ENCODE results near the gene BUD31. TPM values are rescaled to one million over a fixed set of nuclear protein-coding genes. Genes with fewer than 3 reads are reported as not detected.

BUD31 gene
- total and polyA plus RNA-seq, 2 of the 13 experiments (the other 11 are each of a cell fraction or from before 2014, with no cell fraction given) = 35.1 to 79.1 TPM

- TF ChIP-seq ARID5B (CRISPR knock-in tag; IDR thresholded peaks at IDR 0.05) (peak; percentile 79), KLF16 (CRISPR knock-in tag; IDR thresholded peaks at IDR 0.05) (peak in 1 of 2 experiments; percentile 77; a peak in 2 of 4 replicates), MXI1 (IDR thresholded peaks at IDR 0.05; ENCODE audit: borderline replicate concordance, low read depth, low read length) (peak; percentile 80; the same call in 1 of the 3 replicates), FIP1L1 (IDR thresholded peaks at IDR 0.05; ENCODE audit: borderline replicate concordance, insufficient read depth, low read depth, low read length) (no peak), RXRA (CRISPR knock-in tag; IDR thresholded peaks at IDR 0.05) (peak; percentile 99), SMYD3 (CRISPR knock-in tag; IDR thresholded peaks at IDR 0.05) (no peak), RXRB (CRISPR knock-in tag; IDR thresholded peaks at IDR 0.05; ENCODE audit: borderline replicate concordance) (peak; percentile 99), POGK (CRISPR knock-in tag; conservative IDR thresholded peaks at IDR 0.05) (0 out of 2 replicates have a peak, but pooled peaks have one; percentile 47), SP1 (IDR thresholded peaks at IDR 0.05) (no peak), SP1 (CRISPR knock-in tag; IDR thresholded peaks at IDR 0.05) (no peak), GATAD1 (CRISPR knock-in tag; IDR thresholded peaks at IDR 0.05) (peak; percentile 45; the same call in 1 of the 2 replicates), CBX1 (IDR thresholded peaks at IDR 0.05; ENCODE audit: low read depth) (no peak), ATF7 (IDR thresholded peaks at IDR 0.05) (peak; percentile 72), ATF7 (CRISPR knock-in tag; IDR thresholded peaks at IDR 0.05) (peak; percentile 43), EEA1 (CRISPR knock-in tag; IDR thresholded peaks at IDR 0.05; ENCODE audit: borderline replicate concordance) (no peak), ZNF772 (CRISPR knock-in tag; IDR thresholded peaks at IDR 0.05) (peak; percentile 44; the same call in 1 of the 2 replicates), ZNF329 (CRISPR knock-in tag; IDR thresholded peaks at IDR 0.05; ENCODE audit: low read depth) (no peak), BHLHE40 (IDR thresholded peaks at IDR 0.05; ENCODE audit: low read length) (no peak), REL (CRISPR knock-in tag; conservative IDR thresholded peaks at IDR 0.05) (no peak), ZBTB38 (CRISPR knock-in tag; IDR thresholded peaks at IDR 0.05) (peak; percentile 41; the same call in 1 of the 2 replicates), ARNT (IDR thresholded peaks at IDR 0.05) (no peak)
- TF ChIP-seq, protein P1, sequence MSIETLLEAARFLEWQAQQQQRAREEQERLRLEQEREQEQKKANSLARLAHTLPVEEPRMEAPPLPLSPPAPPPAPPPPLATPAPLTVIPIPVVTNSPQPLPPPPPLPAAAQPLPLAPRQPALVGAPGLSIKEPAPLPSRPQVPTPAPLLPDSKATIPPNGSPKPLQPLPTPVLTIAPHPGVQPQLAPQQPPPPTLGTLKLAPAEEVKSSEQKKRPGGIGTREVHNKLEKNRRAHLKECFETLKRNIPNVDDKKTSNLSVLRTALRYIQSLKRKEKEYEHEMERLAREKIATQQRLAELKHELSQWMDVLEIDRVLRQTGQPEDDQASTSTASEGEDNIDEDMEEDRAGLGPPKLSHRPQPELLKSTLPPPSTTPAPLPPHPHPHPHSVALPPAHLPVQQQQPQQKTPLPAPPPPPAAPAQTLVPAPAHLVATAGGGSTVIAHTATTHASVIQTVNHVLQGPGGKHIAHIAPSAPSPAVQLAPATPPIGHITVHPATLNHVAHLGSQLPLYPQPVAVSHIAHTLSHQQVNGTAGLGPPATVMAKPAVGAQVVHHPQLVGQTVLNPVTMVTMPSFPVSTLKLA (IDR thresholded peaks at IDR 0.05) = peak; percentile 38; the same call in 1 of the 2 replicates
- TF ChIP-seq, protein P2, sequence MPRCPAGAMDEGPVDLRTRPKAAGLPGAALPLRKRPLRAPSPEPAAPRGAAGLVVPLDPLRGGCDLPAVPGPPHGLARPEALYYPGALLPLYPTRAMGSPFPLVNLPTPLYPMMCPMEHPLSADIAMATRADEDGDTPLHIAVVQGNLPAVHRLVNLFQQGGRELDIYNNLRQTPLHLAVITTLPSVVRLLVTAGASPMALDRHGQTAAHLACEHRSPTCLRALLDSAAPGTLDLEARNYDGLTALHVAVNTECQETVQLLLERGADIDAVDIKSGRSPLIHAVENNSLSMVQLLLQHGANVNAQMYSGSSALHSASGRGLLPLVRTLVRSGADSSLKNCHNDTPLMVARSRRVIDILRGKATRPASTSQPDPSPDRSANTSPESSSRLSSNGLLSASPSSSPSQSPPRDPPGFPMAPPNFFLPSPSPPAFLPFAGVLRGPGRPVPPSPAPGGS (CRISPR knock-in tag; IDR thresholded peaks at IDR 0.05) = no peak
These were observed 36.3 kb upstream of the BUD31 start (continued) for GRCh38 chr7:99372275-99373090.

Data from HepG2 (cell line).